Activated T-cell treated with anti-CD3 and anti-CD28 coated beads, Interleukin-2, amount 50 U/mL, for 24 hours (primary cell): Measurements from ENCODE around the gene DOC2A.

Experiments
- DNase-seq: peaks from one replicate; pipeline ENCODE4 v3.0.0-alpha.2; 2020
- H3K27ac Mint-ChIP-seq: 2 replicates; pipeline ENCODE4 v1.8.0; 2020; ENCODE audit warnings: mild to moderate bottlenecking, mixed read lengths
- H3K27me3 Mint-ChIP-seq: 2 replicates; pipeline ENCODE4 v1.8.0; 2020; ENCODE audit warnings: mixed read lengths
- H3K36me3 Mint-ChIP-seq: 2 replicates; pipeline ENCODE4 v1.8.0; 2020; ENCODE audit warnings: low read depth, mixed read lengths
- H3K4me1 Mint-ChIP-seq: 2 replicates; pipeline ENCODE4 v1.8.0; 2020; ENCODE audit warnings: low read depth, mixed read lengths
- H3K4me3 Mint-ChIP-seq: 2 replicates; pipeline ENCODE4 v1.8.0; 2020; ENCODE audit warnings: mild to moderate bottlenecking, moderate library complexity, mixed read lengths
- H3K9me3 Mint-ChIP-seq: 2 replicates; pipeline ENCODE4 v1.8.0; 2020; ENCODE audit warnings: mixed read lengths

DOC2A gene

GRCh38 chr16:30003670-30004423 lies 7.0 kb downstream of the DOC2A start:
- peaks cover 7% of the 10 kb centered on the region for H3K27me3 Mint-ChIP-seq
- H3K4me3 Mint-ChIP-seq: no peak overlapping the region
- peaks cover 66% of the 10 kb centered on the region for H3K36me3 Mint-ChIP-seq
- H3K4me1 Mint-ChIP-seq: peaks cover 13% of the 10 kb centered on the region
- no peak for DNase-seq
- no peak overlapping the region for H3K27ac Mint-ChIP-seq
- H3K9me3 Mint-ChIP-seq: no peaks in the 10 kb centered on the region

GRCh38 chr16:30002614-30003346 lies 8.0 kb downstream of the DOC2A start:
- no peak overlapping the region for H3K4me3 Mint-ChIP-seq
- no peaks in the 10 kb centered on the region for H3K27me3 Mint-ChIP-seq
- peak overlapping the region; percentile 39 for H3K27ac Mint-ChIP-seq
- peaks cover 76% of the 10 kb centered on the region for H3K36me3 Mint-ChIP-seq
- no peaks in the 10 kb centered on the region for H3K9me3 Mint-ChIP-seq
- DNase-seq: no peak
- H3K4me1 Mint-ChIP-seq: peaks cover 20% of the 10 kb centered on the region

GRCh38 chr16:30000735-30001631 lies 9.8 kb downstream of the DOC2A start:
- no peaks in the 10 kb centered on the region for H3K9me3 Mint-ChIP-seq
- peaks cover 88% of the 10 kb centered on the region for H3K36me3 Mint-ChIP-seq
- H3K4me1 Mint-ChIP-seq: peaks cover 28% of the 10 kb centered on the region
- H3K27ac Mint-ChIP-seq: peak overlapping the region; percentile 50
- no peak overlapping the region for H3K4me3 Mint-ChIP-seq
- no peaks in the 10 kb centered on the region for H3K27me3 Mint-ChIP-seq
- DNase-seq: no peak

- H3K9me3 Mint-ChIP-seq: no peaks in the 10 kb centered on the region
- peaks cover 93% of the 10 kb centered on the region for H3K36me3 Mint-ChIP-seq
- DNase-seq: no peak
- no peaks in the 10 kb centered on the region for H3K27me3 Mint-ChIP-seq
- no peak overlapping the region for H3K4me3 Mint-ChIP-seq
- H3K4me1 Mint-ChIP-seq: peaks cover 38% of the 10 kb centered on the region
- H3K27ac Mint-ChIP-seq: peak overlapping the region; percentile 66
Observed at GRCh38 chr16:29999605-30000004, 11.2 kb downstream of the DOC2A start.

- Mint-ChIP-seq H3K36me3 (peaks cover 96% of the 10 kb centered on the region), H3K4me1 (peaks cover 45% of the 10 kb centered on the region), H3K9me3 (no peaks in the 10 kb centered on the region), H3K27ac (peak overlapping the region; percentile 100), H3K4me3 (peak overlapping the region; percentile 94), H3K27me3 (no peaks in the 10 kb centered on the region)
- no peak for DNase-seq
Observed at GRCh38 chr16:29996766-29997250, 14.0 kb downstream of the DOC2A start.

- Mint-ChIP-seq H3K4me3 (peak within 1 kb of the TSS; percentile 94), H3K27me3 (no peaks in the 10 kb centered on the region), H3K9me3 (no peaks in the 10 kb centered on the region), H3K36me3 (peaks cover 94% of the 10 kb centered on the region), H3K4me1 (peaks cover 45% of the 10 kb centered on the region), H3K27ac (peak within 1 kb of the TSS; percentile 100)
- DNase-seq: peak; percentile 99
Observed at GRCh38 chr16:29995911-29996765, 14.7 kb downstream of the DOC2A start, which contains the start of gene INO80E. TSS of gene INO80E (plus strand) at chr16:29996241. CDS start at chr16:29996311, 70 bp downstream.

- H3K9me3 Mint-ChIP-seq: no peaks in the 10 kb centered on the region
- peaks cover 45% of the 10 kb centered on the region for H3K4me1 Mint-ChIP-seq
- DNase-seq: peak; percentile 90
- H3K27me3 Mint-ChIP-seq: no peaks in the 10 kb centered on the region
- peaks cover 92% of the 10 kb centered on the region for H3K36me3 Mint-ChIP-seq
- peak within 1 kb of the TSS; percentile 100 for H3K27ac Mint-ChIP-seq
- H3K4me3 Mint-ChIP-seq: peak within 1 kb of the TSS; percentile 94
Observed at GRCh38 chr16:29995324-29995910, 15.4 kb downstream of the DOC2A start, which contains the start of gene HIRIP3. TSS of gene HIRIP3 (minus strand) at chr16:29995617. CDS start at chr16:29995605, 12 bp downstream.

- Mint-ChIP-seq H3K27me3 (no peaks in the 10 kb centered on the region), H3K9me3 (no peaks in the 10 kb centered on the region), H3K36me3 (peaks cover 92% of the 10 kb centered on the region), H3K4me3 (peak overlapping the region; percentile 94), H3K4me1 (peaks cover 44% of the 10 kb centered on the region), H3K27ac (peak overlapping the region; percentile 100)
- no peak for DNase-seq
Observed at GRCh38 chr16:29994600-29995323, 16.1 kb downstream of the DOC2A start.

- DNase-seq: no peak
- Mint-ChIP-seq H3K4me3 (peak overlapping the region; percentile 94), H3K9me3 (no peaks in the 10 kb centered on the region), H3K36me3 (peaks cover 92% of the 10 kb centered on the region), H3K4me1 (peaks cover 37% of the 10 kb centered on the region), H3K27ac (peak overlapping the region; percentile 100), H3K27me3 (no peaks in the 10 kb centered on the region)
Observed at GRCh38 chr16:29993903-29994599, 16.8 kb downstream of the DOC2A start.

GRCh38 chr16:29993191-29993902 lies 17.5 kb downstream of the DOC2A start:
- H3K4me3 Mint-ChIP-seq: peak overlapping the region; percentile 94
- peaks cover 34% of the 10 kb centered on the region for H3K4me1 Mint-ChIP-seq
- no peaks in the 10 kb centered on the region for H3K27me3 Mint-ChIP-seq
- peaks cover 92% of the 10 kb centered on the region for H3K36me3 Mint-ChIP-seq
- H3K27ac Mint-ChIP-seq: peak overlapping the region; percentile 100
- DNase-seq: no peak
- H3K9me3 Mint-ChIP-seq: no peaks in the 10 kb centered on the region

- no peak for DNase-seq
- Mint-ChIP-seq H3K4me1 (peaks cover 26% of the 10 kb centered on the region), H3K27ac (peak overlapping the region; percentile 73), H3K27me3 (no peaks in the 10 kb centered on the region), H3K36me3 (peaks cover 90% of the 10 kb centered on the region), H3K4me3 (no peak overlapping the region), H3K9me3 (no peaks in the 10 kb centered on the region)
Observed at GRCh38 chr16:29992344-29992967, 18.4 kb downstream of the DOC2A start.
